C1 segment of cervical spinal cord (tissue), 14 donors: ENCODE measurements around the gene PGAM2.
A peak's percentile ranks its signal among the peaks of the same experiment; 100 is the strongest.

Experiments used
- DNase-seq, 14 donors: peaks; one replicate each; lab custom pipeline; 2025; lab: John Stamatoyannopoulos, UW

The PGAM2 gene

DNA sequence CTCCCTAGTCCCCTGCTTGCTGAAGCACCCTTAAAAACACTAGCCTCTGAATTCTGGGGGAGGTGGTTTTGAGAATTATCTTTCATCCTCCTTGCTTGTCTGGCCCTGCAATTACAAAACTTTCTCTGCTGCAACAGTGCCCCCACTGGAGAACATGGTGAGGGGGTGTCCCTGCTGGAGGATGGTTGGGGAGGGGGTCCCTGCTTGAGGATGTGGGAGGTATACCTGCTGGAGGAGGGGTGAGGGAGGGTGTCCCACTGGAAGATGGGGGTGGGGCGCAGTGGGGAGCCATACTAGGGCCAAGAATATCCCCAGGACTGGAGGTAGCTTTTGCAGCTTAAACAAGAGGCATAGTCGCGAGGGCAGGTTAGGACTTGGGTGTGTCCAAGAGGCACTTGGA is 20.2 kb upstream of the PGAM2 start:
- DNase-seq, result no peak

DNA sequence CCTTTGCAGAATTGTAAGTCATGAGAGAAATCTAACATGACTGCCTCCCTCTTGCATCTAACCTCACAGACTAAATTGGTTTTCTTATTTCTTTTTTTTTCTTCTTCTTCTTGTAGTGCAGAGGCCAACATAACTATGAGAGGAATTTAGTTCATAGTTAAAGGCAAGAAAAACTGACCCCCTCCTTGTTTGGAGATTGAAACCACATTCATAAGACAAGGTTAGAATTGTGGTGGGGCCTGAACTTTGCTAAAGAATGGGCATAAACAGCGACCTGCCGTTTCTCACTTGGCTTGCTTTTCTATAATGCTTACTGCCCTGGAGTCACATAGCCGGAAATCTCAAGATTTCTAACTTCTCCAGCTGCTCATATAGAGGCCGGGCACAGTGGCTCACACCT is 19.3 kb upstream of the PGAM2 start:
- no peak for DNase-seq

DNA sequence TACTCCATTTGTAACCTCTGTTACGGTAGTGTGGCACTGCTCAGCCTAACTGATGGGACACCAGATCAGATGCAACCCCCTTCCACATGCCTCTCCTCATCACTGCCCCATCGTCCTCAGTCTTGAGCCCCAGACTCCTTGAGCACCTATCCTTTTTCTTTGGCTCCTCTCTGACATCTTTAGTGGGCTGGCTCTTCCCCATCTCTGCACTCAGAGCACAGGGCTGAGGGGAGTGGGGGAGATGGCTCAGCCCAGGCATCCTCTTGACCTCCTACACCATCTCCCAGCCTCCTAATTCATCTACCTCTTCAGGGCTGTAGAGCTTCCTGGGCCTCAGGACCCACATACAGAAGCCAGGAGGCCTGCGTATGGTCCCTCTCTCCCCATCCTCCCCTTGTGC is 18.4 kb upstream of the PGAM2 start:
- DNase-seq, result no peak

DNA sequence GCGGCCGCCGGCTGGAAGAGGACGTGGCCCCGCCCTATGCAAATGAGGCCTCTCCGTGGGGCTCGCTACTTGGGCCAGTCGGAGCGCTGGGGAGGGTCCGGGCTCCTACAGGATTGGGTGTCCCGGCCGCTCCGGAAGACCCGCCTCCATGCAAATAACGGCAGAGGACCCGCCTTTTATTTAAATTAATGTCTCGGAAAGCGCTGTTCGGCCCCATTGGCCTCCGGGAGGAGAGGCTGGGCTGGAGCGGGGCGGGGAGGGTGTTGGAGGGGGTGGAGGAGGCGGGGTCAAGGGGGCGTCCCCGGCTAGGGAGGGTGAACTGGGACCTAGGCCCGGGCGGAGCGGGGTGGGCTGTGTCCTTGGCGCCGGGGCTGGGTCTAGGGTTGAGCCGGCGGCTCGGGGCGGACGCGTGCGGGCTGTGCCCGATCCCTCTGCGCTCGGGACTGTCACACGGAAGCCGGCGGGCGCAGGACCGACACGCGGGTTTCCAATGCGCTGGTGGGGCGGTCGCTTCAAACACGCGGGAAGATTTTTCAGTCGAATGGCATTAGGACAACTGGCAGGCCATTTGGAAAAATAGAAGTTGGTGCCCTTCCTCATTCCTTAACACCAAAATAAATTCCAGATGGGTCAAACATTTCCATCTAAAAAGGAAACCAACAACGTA is 17.3 kb upstream of the PGAM2 start:
- peak; percentile 78 to 99 (median 96) for DNase-seq

DNA sequence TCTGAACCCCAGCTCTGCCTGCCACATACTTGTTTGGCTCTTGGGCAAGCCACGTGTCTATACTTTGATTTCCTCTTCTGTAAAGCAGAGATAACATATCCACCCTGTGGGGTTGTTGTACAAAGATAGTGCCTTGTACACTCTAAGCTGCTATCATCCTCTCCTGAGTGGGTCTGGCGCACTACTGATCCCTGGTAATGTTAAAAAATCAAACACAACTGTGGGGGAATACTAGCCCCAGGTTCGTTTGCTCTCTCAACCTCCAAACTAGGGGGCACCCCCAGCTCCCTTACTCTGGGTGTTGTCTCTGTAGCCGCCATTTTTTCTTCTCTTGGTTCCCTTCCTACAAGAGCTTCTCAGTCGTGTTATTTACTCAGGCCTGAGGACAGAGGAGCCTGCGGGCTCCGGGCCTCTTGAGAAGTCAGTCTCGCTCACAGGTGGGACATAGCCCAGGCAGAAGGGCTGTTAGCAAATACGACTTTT is 15.9 kb upstream of the PGAM2 start:
- no peak for DNase-seq

DNA sequence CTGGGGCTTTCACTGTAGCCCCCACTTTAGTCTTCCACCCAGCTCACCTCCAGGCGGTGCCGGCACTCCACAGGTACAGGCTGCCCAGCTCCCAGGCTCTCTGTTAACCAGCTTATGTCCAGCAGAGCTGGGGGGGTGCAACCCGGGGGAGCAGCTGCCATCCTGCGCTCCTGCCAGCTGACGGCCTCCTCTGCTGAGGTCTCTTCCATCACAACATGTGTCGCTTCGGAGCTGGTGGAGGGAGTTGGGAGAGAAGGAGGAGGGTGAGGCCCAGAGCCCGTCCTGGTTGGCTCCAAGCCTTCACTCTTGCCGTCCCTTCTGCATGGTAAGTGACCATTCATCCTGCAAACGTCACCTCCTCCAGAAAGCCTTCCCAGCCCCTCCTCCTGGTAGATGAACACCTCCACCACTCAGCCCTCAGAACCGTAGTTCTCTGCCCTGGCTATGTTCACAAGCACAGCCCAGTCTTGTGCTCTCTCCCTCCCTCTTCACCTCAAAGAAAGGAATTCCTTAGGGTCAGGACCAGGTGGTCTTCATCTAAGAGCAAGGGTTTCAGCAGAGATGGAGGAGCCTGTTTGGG is 15.4 kb upstream of the PGAM2 start:
- DNase-seq, result no peak

DNA sequence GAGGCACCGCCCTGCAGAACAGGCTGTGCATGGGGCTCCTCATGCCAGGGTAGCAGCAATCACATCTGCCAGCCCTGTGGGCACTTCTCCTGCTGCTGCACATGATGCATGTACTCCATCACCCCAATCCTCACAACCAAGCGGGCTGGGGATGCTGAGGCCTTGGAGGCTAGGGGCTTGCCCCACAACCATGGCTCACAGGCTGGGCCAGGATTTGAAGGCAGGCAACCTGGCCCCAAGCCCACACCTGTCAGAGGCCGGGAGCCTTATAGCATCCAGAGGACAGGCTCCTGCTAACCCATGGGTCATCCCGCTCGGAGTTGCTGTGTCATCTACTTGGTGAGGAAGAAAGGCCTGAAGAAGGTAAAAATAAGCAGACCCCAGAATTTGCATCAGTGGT is 14.8 kb upstream of the PGAM2 start:
- no peak for DNase-seq

DNA sequence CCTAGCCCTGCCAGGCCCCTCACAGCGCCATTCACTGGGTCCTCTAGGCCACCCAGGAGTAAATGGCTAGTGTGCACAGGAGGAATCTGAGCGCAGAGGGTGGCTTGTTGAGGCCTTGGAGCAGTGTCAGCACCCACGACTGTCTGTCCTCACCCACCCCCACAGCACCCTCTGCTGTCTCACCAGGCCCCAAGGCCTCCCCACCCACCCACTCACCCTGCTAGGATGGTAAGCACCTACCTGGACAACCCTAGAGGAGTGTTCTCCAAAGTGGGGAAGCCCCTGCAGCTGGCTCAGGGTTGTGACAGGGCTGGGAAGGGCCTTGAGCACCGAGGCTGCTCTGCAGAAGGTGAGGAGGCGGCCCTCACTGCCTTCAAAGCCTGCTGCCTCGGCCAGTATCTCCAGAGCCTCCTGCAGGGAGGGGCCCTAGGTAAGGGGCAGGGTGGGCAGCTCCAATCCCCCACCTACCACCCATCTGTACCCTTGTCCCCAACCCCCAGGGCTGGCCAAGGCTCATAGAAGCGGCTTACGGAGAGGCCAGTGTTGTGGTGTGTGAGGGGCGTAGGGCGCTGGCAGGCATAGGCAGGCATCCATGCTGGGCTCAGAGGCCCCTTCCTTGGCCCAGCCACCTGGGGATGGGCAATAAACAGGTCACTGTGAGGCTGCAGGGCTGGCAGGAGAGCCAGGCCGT is 14.1 kb upstream of the PGAM2 start:
- no peak for DNase-seq

DNA sequence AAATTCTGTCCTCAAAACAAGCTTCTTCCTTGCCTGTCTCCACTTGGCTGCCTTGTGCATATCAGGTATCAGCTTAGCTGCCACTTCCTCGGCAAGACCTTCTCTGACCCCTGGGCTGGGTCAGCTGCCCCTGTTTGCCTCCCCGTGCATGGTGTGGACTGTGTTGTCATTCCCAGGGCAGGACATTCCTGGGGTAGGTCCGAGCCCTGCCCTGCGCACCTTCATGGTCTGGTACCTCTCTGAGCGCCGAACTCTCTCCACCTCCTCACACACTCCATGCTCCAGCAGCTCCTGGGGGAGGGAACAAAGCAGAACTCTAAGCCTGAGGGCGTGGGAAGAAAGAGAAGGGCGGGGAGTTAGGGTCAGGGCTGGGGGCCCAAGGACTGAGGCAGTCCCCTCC is 13.2 kb upstream of the PGAM2 start:
- DNase-seq, result no peak

DNA sequence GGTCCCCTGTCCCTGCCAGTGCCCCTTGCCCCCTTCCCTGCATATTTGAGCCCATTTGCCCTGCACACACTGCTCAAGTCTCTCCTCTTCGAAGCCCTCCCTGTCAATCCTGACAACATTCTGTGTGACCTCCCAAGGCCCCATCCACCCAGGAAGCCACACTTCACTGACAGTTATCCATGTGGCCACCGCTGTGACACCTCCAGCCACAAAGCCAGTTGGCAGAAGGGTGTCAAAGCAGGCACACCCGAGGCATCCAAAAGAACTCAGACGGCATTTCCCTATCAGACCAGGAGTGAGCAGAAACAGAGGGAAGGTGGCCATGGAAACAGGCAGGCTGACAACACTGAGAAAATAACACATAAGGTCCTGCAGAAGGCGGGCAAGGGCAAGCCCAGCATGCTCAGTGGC is 12.3 kb upstream of the PGAM2 start:
- DNase-seq, result no peak

DNA sequence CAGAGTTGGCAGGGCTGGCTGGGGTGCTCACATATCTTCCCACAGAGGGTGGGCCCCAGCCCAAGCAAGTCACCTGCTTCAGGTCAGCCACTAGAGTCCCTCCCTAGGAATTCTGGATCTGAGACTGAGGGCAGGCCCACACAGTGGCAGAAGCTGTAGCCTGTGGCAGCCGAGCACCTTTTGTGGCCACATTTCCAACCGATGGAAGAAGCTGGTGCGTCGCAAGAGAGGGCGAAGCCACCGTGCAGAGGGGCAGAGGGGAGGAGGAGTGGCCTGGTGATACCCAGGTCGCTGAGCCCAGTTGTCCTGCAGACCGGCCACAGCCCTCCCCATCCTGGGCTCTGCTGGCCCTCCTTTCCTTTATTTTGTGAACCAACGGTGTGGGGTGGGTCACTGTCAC is 11.7 kb upstream of the PGAM2 start:
- DNase-seq, result no peak

DNA sequence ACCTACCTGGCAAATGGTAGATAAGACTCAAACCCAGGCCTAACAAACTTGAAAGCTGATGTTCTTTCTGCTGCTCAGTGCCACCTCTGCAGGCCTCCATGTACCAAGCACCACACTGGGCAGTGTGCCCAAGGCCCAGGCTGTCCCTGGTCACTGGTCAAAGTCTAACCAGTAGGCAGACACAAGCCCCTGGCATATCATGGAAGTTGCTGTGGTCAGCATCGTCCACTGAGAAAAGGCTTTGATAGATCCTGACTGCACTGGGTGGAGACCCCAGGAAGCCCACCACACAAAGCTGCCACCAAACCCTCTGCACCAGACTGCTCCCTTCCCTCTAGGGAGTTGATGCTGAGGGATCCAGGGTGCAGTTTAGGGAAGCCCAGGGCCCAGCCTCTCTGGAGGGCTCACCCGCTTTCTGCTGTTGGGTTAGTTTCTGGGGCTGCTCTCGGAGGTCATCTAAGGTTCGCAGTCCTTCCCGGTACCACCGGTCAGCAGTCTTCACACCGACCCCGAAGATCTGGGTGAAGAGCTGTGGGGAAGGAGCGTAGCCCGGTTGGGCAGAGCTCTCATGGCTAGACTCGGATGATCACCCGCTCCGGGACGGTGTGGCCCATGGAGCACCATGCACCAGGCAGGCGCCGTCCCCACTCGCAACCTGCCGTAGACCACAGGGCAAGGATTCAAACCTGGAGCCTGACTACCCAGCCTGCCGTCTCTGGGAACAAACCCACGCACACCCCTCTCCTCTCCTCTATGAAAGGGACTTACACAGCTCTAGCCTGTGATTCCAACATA is 10.9 kb upstream of the PGAM2 start:
- DNase-seq, result no peak

DNA sequence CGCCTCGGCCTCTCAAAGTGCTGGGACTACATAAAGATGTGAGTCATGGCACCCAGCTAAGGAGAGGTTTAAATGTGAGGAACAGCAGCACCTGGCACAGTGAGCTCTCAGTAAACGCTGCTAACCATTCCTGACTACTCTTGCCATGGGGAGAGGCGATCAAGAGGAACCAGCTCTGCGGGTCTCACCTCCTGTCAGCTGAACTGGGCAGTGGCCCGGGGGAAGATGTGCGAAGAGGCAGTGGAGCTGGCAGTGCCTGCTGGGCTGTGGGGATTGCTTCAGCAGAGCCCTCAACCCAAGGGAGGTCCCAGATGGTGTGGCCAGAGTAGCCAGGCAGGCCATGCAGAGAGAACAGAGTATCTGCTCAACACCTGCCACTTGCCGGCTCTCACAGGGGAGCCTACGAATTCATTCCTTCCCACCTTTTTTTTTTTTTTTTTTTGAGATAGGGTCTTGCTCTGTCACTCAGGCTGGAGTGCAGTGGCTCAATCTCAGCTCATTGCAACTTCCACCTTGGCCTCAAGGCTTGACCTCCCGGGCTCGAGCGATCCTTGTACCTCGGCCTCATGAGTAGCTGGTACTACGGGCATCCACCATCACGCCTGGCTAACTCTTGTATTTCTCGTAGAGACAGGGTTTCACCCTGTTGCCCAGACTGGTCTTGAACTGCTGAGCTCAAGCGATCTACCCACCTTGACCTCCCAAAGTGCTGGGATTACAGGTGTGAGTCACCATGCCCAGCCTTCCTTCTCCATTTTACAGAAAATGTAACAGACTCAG is 10.1 kb upstream of the PGAM2 start:
- DNase-seq, result no peak

DNA sequence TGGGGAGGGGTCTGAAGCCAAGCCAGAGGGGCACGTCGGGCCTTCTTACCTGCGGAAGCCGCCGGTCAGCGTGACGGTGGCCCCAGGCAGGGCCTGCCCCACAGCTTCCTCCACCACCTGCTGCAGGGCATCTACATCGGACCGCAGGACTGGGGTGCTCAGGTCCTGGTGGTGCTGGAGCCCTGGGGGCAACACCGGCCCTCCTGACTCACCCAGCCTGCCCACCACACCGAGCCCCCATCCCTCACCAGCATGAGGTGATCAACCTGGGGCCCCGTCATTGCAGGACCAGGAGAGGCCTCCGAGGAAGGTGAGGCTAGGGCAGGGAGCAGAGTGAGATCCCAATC is 9.0 kb upstream of the PGAM2 start:
- DNase-seq, result no peak

DNA sequence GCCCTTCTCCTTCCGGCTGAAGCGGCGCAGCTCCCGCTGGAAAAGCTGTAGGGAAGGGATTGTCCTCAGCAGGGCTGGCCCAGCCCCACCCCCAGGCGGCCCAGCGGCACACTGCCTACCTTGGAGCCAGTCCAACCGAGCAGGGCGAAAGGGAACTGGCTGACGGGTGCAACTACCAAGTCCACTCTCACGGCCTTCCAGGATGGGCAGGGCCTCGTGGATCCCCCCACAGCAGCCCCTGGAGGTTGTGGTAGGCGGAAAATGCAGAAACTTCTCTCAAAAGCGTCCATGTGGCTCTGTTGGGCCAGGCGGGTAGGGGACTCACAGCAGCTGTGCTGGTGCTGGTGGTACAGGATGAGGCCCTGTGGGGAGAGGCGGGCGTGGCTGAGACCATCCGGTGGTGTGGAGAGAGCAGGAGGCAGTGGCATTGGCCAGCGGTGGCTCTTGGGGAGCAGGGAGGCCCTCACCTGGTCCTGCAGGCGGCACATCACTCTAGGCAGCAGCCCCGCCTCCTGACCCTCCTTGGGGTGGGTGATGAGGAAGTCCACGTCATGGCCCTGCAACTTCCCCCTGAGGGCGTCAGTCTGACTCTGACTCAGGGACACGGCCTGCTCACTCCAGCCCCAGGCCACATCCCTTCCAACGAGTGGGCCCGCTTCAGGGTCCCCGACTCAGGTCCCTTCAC is 8.4 kb upstream of the PGAM2 start:
- DNase-seq, result peak in 11 of 14 donors; percentile 40 to 79 (median 69)

DNA sequence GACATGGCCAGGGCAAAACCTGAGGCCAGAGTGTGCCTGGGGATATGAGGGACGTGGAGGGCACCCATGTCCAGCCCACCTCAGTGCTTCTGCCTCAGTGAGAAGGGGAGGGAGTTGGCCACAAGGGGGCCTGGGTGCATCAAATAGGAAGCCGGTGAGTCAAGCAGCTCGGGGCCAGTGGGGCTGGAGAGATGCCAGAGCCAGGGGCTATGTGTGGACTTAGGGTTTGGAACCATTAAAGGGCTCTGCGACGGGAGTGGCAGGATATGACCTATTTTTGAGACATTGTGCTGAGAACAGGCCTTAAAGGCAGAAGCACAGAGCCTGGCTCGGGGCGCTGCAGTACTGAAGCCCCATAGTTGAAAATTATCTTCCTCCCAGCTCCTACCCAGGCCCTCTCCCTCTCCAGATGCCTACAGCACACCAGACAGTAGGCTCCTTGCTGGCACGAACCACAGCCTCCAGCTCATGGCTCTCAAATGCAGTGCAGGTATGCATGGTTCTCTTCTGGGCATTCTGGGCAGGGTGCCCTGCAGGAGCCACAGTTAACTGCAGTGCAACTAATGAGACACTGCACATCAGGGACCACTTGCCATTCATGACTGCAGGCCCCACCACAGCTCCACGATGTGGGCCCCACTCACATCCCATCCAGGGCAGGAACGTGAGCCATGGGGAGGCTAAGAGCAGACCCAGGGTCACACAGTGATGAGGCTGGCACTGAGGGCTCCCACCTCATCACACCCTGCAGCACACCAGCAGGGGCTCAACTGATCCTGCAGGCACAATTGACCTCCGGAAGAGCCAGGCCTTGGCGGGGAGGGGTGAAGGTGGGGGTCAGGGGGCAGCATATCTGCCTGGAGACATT is 7.2 kb upstream of the PGAM2 start:
- DNase-seq, result peak in 7 of 14 donors; percentile 27 to 67 (median 40)

DNA sequence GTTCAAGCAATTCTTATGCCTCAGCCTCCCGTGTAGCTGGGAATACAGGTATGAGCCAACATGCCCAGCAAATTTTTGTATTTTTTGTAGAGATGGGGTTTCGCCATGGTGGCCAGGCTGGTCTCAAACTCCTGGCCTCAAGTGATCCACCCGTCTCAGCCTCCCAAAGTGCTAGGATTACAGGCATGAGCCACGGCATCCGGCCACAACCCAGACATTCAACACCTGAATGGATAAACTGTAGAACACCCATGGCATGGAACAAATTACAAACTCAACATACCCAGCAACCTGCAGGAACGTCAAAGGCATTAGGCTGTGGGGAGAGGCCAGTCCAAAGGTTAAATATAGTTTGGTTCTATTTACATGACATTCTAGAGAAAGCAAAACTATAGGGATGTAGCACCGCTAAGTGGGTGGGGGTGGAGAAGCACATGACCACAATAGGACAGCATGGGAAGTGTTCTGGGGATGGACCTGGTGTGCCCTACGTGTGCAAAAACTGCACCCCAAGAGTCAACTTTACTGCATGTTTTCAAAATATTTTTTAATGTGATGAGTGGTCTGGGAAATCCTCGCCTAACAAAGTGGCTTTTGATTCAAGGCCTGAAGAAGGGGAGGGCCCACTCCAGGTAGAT is 6.5 kb upstream of the PGAM2 start:
- DNase-seq, result no peak

DNA sequence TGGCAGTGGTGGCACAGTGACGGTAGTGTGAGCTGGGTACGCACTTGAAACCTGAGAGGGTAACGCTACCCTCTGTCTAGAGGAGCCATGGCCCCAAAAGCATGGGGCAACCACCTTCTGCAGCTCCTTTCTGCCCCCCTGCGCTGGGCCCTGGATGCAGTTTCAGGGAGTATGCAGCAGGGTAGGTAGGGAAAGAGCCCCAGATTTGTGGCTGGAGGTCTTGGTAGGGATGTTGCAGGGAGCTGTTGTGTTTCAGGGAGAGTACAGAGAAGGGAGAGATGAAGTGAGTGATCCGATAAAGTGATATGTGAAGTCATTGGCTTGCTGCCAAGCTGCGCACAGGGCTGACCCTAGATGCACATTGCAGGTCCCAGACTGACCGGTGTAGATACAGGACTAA is 2.7 kb upstream of the PGAM2 start:
- no peak for DNase-seq
